Measurements from ENCODE around the gene HHIP. TPM values are rescaled to one million over a fixed set of nuclear protein-coding genes. Genes with fewer than 3 reads are reported as not detected.
"Not testable (repeated sequence)": the region's sequence is repeated elsewhere in the genome, so short reads cannot be mapped to it uniquely, and the experiment has no call there.

The HHIP gene
- polyA plus RNA-seq, 1 experiment, result 0.88 TPM

DNA sequence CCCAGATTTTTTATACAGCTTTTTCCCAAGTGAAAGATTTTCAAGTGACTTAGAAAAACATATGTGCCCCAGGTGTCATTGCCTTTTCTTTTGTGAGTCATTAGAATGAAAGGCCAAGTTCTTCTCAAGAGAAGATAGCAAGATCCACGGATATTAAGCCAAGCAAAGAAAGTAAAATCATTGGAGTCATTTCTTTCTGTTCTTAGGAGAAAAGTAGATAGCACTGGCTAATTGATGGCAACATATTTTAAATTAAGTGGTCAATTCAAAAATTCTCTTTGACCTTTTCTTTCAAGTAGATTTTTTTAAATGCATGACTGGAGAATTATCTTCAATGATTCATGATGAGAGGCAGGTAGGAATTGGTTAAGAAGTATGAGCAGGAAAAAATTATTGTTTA lies 94.4 kb downstream of the HHIP start:
- ChIA-PET POLR2A (no interaction called here), CTCF (no interaction called here)
- no peak overlapping the region for H3K4me3 ChIP-seq (ENCODE audit: low read depth, low read length)
- no peak for TF ChIP-seq CTCF (IDR thresholded peaks at IDR 0.05; ENCODE audit: insufficient read depth, low read depth, low read length)
- no peak for DNase-seq (ENCODE audit: low read depth)
- no peaks in the 10 kb centered on the region for H3K27me3 ChIP-seq (ENCODE audit: control insufficient read depth, insufficient read depth, low read length)
- H3K36me3 ChIP-seq (ENCODE audit: control insufficient read depth, insufficient read depth, low read length), result no peaks in the 10 kb centered on the region

GRCh38 chr4:144748814-144749555 lies 103.0 kb downstream of the HHIP start:
- no peak for DNase-seq (ENCODE audit: low read depth)
- POLR2A ChIA-PET, result no interaction called here
- H3K36me3 ChIP-seq (ENCODE audit: control insufficient read depth, insufficient read depth, low read length), result no peaks in the 10 kb centered on the region
- CTCF ChIA-PET, result no interaction called here
- no peaks in the 10 kb centered on the region for H3K27me3 ChIP-seq (ENCODE audit: control insufficient read depth, insufficient read depth, low read length)
- TF ChIP-seq CTCF (IDR thresholded peaks at IDR 0.05; ENCODE audit: insufficient read depth, low read depth, low read length), result no peak
- H3K4me3 ChIP-seq (ENCODE audit: low read depth, low read length), result no peak overlapping the region

DNA sequence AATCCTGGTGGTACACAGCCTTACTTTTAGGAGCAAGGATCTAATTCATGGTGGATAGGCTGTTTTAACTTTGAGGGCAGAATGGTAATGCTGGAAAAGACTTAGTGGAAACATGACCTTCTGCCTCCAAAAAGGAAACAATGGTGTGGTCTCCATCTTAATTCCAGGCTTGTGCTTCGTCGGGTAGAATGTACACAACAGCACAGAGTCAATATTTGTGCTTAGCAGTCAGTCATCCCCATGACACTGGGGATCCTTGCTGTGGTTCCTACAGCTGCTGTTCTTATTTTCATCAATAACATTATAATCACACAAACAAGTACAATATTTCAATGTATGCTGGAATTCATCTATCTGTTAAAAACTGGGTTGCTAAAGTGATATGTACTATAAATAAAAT lies 104.4 kb downstream of the HHIP start:
- no peaks in the 10 kb centered on the region for H3K36me3 ChIP-seq (ENCODE audit: control insufficient read depth, insufficient read depth, low read length)
- no peak for DNase-seq (ENCODE audit: low read depth)
- ChIA-PET POLR2A (no interaction called here), CTCF (no interaction called here)
- no peak overlapping the region for H3K4me3 ChIP-seq (ENCODE audit: low read depth, low read length)
- no peak for TF ChIP-seq CTCF (IDR thresholded peaks at IDR 0.05; ENCODE audit: insufficient read depth, low read depth, low read length)
- H3K27me3 ChIP-seq (ENCODE audit: control insufficient read depth, insufficient read depth, low read length), result no peaks in the 10 kb centered on the region

- DNase-seq (ENCODE audit: low read depth), result no peak
- Histone ChIP-seq H3K36me3 (ENCODE audit: control insufficient read depth, insufficient read depth, low read length) (no peaks in the 10 kb centered on the region), H3K27me3 (ENCODE audit: control insufficient read depth, insufficient read depth, low read length) (no peaks in the 10 kb centered on the region), H3K4me3 (ENCODE audit: low read depth, low read length) (no peak overlapping the region)
- TF ChIP-seq CTCF (IDR thresholded peaks at IDR 0.05; ENCODE audit: insufficient read depth, low read depth, low read length), result peak; percentile 63
- ChIA-PET POLR2A (no interaction called here), CTCF (interaction anchor here (0.8 kb wide), 1 partner anchor 200 kb away, joined by 3 read pairs; no protein-coding TSS in a partner anchor)
These were observed 108.8 kb downstream of the HHIP start for GRCh38 chr4:144754562-144755410.

- no peak for DNase-seq (ENCODE audit: low read depth)
- H3K36me3 ChIP-seq (ENCODE audit: control insufficient read depth, insufficient read depth, low read length), result no peaks in the 10 kb centered on the region
- ChIA-PET CTCF (no interaction called here), POLR2A (no interaction called here)
- no peaks in the 10 kb centered on the region for H3K27me3 ChIP-seq (ENCODE audit: control insufficient read depth, insufficient read depth, low read length)
- no peak for TF ChIP-seq CTCF (IDR thresholded peaks at IDR 0.05; ENCODE audit: insufficient read depth, low read depth, low read length)
- no peak overlapping the region for H3K4me3 ChIP-seq (ENCODE audit: low read depth, low read length)
These were observed 112.0 kb downstream of the HHIP start for GRCh38 chr4:144757969-144758368.

DNA sequence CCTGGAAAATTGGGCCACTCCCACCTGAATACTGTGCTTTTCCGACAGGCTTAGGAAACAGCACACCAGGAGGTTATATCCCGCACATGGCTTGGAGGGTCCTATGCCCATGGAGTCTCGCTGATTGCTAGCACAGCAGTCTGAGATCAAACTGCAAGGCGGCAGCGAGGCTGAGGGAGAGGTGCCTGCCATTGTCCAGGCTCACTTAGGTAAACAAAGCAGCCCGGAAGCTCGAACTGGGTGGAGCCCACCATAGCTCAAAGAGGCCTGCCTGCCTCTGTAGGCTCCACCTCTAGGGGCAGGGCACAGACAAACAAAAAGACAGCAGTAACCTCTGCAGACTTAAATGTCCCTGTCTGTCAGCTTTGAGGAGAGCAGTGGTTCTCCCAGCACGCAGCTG lies 122.9 kb downstream of the HHIP start:
- CTCF ChIA-PET, result interaction anchor here (1.6 kb wide), 1 partner anchor 16 kb away, joined by 4 read pairs; no protein-coding TSS in a partner anchor
- DNase-seq (ENCODE audit: low read depth); H3K36me3 ChIP-seq (ENCODE audit: control insufficient read depth, insufficient read depth, low read length); H3K4me3 ChIP-seq (ENCODE audit: low read depth, low read length); H3K27me3 ChIP-seq (ENCODE audit: control insufficient read depth, insufficient read depth, low read length); POLR2A ChIA-PET: not testable (repeated sequence)

All from BJ (cell line).